HCT116 (cell line): ENCODE results near the gene LRRN3.

Experiments
- EZH2 ChIP-seq: fragments of 200-600 bp; sonication (generic); IDR thresholded peaks from 2 replicates; pipeline ENCODE4 v1.6.1; 2017; ENCODE audit warnings: antibody characterized with exemption, mixed run types
- JUND ChIP-seq: IDR thresholded peaks from 2 replicates; pipeline ENCODE4 v1.6.1; 2012
- POLR2A ChIP-seq: IDR thresholded peaks from 2 replicates; pipeline ENCODE4 v1.7.0; 2011; ENCODE audit warnings: borderline replicate concordance; ENCODE audit not compliant: insufficient read depth, insufficient read length; ENCODE audit errors: extremely low read depth
- ZNF274 ChIP-seq: fragments of 200-500 bp; sonication (Bioruptor generic); IDR thresholded peaks from 2 replicates; pipeline ENCODE4 v1.6.1; 2014; ENCODE audit warnings: mild to moderate bottlenecking, low read depth, low read length, inconsistent platforms
- TF ChIP-seq, protein P1 (sequence below), 3 experiments: fragments of 200-600 bp in 1 of 3; sonication (generic) in 1 of 3; IDR thresholded peaks in 2 of 3; conservative IDR thresholded peaks in 1 of 3; 2 replicates each; pipeline ENCODE4 v1.5.1; 2012 to 2017; ENCODE audit warnings: low read depth in 2 of 3, low read length in 2 of 3, antibody characterized with exemption in 1 of 3, borderline replicate concordance in 1 of 3, control low read depth in 1 of 3, mild to moderate bottlenecking in 1 of 3, mixed read lengths in 1 of 3, mixed run types in 1 of 3, moderate library complexity in 1 of 3; ENCODE audit not compliant: insufficient read depth in 1 of 3
- TF ChIP-seq, protein P2 (sequence below): IDR thresholded peaks from 2 replicates; pipeline ENCODE4 v1.6.1; 2011; ENCODE audit warnings: mild to moderate bottlenecking, low read length, moderate library complexity; ENCODE audit not compliant: insufficient replicate concordance; ENCODE audit errors: extremely low read depth
- TF ChIP-seq, protein P3 (sequence below): IDR thresholded peaks from 2 replicates; pipeline ENCODE4 v1.6.1; 2012; ENCODE audit warnings: low read depth

DNA sequence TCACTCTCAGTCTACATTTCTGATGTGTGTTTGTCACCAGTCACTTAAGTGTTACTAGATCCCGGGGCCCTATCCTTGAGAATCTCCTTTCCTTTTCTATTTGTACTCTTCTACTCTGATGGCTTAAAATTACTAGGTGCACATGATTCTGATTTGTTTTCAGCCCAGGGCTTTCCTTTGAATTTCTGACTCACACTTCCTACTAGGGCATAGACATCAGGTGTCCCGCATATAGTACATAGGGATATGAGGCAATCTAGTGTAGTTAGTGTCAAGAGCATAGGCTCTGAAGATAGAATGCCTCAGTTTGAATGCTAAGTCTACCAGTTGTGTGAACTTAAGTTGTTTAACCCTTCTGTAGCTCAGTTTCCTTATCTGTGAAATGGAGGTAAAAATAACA lies 49.4 kb upstream of the LRRN3 start:
- TF ChIP-seq POLR2A, result no peak
- TF ChIP-seq, protein P1, sequence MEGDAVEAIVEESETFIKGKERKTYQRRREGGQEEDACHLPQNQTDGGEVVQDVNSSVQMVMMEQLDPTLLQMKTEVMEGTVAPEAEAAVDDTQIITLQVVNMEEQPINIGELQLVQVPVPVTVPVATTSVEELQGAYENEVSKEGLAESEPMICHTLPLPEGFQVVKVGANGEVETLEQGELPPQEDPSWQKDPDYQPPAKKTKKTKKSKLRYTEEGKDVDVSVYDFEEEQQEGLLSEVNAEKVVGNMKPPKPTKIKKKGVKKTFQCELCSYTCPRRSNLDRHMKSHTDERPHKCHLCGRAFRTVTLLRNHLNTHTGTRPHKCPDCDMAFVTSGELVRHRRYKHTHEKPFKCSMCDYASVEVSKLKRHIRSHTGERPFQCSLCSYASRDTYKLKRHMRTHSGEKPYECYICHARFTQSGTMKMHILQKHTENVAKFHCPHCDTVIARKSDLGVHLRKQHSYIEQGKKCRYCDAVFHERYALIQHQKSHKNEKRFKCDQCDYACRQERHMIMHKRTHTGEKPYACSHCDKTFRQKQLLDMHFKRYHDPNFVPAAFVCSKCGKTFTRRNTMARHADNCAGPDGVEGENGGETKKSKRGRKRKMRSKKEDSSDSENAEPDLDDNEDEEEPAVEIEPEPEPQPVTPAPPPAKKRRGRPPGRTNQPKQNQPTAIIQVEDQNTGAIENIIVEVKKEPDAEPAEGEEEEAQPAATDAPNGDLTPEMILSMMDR (IDR thresholded peaks at IDR 0.05 in 2 of 3, conservative IDR thresholded peaks at IDR 0.05 in 1 of 3; ENCODE audit: borderline replicate concordance in 1 of 3, insufficient read depth in 1 of 3, low read depth in 2 of 3, low read length in 2 of 3), result no peak
- TF ChIP-seq, protein P2, sequence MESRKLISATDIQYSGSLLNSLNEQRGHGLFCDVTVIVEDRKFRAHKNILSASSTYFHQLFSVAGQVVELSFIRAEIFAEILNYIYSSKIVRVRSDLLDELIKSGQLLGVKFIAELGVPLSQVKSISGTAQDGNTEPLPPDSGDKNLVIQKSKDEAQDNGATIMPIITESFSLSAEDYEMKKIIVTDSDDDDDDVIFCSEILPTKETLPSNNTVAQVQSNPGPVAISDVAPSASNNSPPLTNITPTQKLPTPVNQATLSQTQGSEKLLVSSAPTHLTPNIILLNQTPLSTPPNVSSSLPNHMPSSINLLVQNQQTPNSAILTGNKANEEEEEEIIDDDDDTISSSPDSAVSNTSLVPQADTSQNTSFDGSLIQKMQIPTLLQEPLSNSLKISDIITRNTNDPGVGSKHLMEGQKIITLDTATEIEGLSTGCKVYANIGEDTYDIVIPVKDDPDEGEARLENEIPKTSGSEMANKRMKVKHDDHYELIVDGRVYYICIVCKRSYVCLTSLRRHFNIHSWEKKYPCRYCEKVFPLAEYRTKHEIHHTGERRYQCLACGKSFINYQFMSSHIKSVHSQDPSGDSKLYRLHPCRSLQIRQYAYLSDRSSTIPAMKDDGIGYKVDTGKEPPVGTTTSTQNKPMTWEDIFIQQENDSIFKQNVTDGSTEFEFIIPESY, result no peak
- TF ChIP-seq, protein P3, sequence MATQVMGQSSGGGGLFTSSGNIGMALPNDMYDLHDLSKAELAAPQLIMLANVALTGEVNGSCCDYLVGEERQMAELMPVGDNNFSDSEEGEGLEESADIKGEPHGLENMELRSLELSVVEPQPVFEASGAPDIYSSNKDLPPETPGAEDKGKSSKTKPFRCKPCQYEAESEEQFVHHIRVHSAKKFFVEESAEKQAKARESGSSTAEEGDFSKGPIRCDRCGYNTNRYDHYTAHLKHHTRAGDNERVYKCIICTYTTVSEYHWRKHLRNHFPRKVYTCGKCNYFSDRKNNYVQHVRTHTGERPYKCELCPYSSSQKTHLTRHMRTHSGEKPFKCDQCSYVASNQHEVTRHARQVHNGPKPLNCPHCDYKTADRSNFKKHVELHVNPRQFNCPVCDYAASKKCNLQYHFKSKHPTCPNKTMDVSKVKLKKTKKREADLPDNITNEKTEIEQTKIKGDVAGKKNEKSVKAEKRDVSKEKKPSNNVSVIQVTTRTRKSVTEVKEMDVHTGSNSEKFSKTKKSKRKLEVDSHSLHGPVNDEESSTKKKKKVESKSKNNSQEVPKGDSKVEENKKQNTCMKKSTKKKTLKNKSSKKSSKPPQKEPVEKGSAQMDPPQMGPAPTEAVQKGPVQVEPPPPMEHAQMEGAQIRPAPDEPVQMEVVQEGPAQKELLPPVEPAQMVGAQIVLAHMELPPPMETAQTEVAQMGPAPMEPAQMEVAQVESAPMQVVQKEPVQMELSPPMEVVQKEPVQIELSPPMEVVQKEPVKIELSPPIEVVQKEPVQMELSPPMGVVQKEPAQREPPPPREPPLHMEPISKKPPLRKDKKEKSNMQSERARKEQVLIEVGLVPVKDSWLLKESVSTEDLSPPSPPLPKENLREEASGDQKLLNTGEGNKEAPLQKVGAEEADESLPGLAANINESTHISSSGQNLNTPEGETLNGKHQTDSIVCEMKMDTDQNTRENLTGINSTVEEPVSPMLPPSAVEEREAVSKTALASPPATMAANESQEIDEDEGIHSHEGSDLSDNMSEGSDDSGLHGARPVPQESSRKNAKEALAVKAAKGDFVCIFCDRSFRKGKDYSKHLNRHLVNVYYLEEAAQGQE, result no peak
- no peak for TF ChIP-seq JUND
- TF ChIP-seq EZH2, result no peak
- no peak for TF ChIP-seq ZNF274
